AG09309 (cell line): ENCODE data around the gene IPP.

Source experiments
- DNase-seq: peaks from one replicate; pipeline ENCODE4 v3.0.0-alpha.2; 2010; ENCODE audit warnings: low read depth
- H3K4me3 ChIP-seq: 2 replicates; pipeline ENCODE4 v1.5.1; 2011; ENCODE audit warnings: mild to moderate bottlenecking, low read depth, low read length, moderate library complexity; ENCODE audit not compliant: control insufficient read depth
- CTCF ChIP-seq: IDR thresholded peaks from 2 replicates; pipeline ENCODE4 v1.5.1; 2011; ENCODE audit warnings: mild to moderate bottlenecking, low read depth, low read length, inconsistent platforms; ENCODE audit not compliant: insufficient read depth, control insufficient read depth; ENCODE audit errors: missing control alignments

The IPP gene

GRCh38 chr1:45666836-45667235, 83.6 kb downstream of the IPP start:
- TF ChIP-seq CTCF, result no peak
- DNase-seq, result no peak
- H3K4me3 ChIP-seq, result no peak overlapping the region

GRCh38 chr1:45660336-45660735, 90.1 kb downstream of the IPP start:
- no peak overlapping the region for H3K4me3 ChIP-seq
- DNase-seq, result no peak
- TF ChIP-seq CTCF, result no peak

- no peak overlapping the region for H3K4me3 ChIP-seq
- no peak for TF ChIP-seq CTCF
- no peak for DNase-seq
Measured at GRCh38 chr1:45659222-45659621, 91.2 kb downstream of the IPP start.

- no peak overlapping the region for H3K4me3 ChIP-seq
- no peak for DNase-seq
- no peak for TF ChIP-seq CTCF
Measured at GRCh38 chr1:45658171-45658570, 92.3 kb downstream of the IPP start.

- no peak overlapping the region for H3K4me3 ChIP-seq
- DNase-seq, result no peak
- TF ChIP-seq CTCF, result no peak
Measured at GRCh38 chr1:45656573-45657226, 93.8 kb downstream of the IPP start.

GRCh38 chr1:45654540-45655280, 95.7 kb downstream of the IPP start:
- no peak overlapping the region for H3K4me3 ChIP-seq
- TF ChIP-seq CTCF, result no peak
- peak; percentile 21 for DNase-seq
